ENCODE results near the gene TRIM33. TPM values are rescaled to one million over a fixed set of nuclear protein-coding genes. Genes with fewer than 3 reads are reported as not detected.

The TRIM33 gene
- total and polyA plus RNA-seq, 2 donors (not counting 1 experiment from before 2014, with no cell fraction given) = 13.7 to 61.0 TPM

DNA sequence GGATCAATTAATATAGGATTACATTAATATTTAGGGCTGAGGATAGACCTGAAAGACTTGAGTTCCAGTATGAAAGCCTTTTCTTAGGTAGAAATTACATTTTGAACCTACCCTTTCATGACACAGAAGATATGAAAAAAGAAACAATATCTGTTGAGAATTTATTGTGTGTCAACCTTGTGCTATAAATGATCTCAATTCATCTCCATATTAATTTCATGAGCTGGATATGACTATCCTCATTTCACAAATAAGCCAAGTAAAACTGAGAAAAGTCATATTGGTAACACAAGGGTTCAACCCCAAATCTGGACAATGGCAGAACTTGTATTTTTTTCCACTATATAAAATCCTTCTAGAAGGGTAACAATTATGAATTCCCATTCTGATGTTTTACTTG lies 120.0 kb downstream of the TRIM33 start:
- Histone ChIP-seq H3K27me3 (replicated peaks in 1 of 4; ENCODE audit: control extremely low read depth in 1 of 4, control insufficient read depth in 3 of 4, insufficient read depth in 4 of 4, low read length in 3 of 4) (no peaks in the 10 kb centered on the region), H3K9me3 (ENCODE audit: control extremely low read depth in 1 of 3, control insufficient read depth in 2 of 3, insufficient read depth in 1 of 3, low read length in 2 of 3) (peaks cover 0 to 8% (median 4%) of the 10 kb centered on the region in 3 donors), H3K27ac (ENCODE audit: low read length in 2 of 2) (no peak overlapping the region), H3K79me2 (ENCODE audit: control insufficient read depth, insufficient read depth, low read length) (no peaks in the 10 kb centered on the region), H3K9ac (ENCODE audit: low read length) (no peak overlapping the region), H3K4me1 (ENCODE audit: control insufficient read depth in 2 of 2, insufficient read depth in 2 of 2, low read length in 2 of 2) (no peaks in the 10 kb centered on the region), H3K4me2 (replicated peaks; ENCODE audit: low read depth, low read length, poor library complexity, severe bottlenecking) (no peak overlapping the region), H3K4me3 (ENCODE audit: control extremely low read depth in 1 of 5, extremely low read depth in 1 of 5, insufficient read depth in 1 of 5, low read depth in 2 of 5, low read length in 4 of 5) (no peak overlapping the region), H2AFZ (ENCODE audit: insufficient read depth, low read depth, low read length, poor library complexity, severe bottlenecking) (no peak overlapping the region), H3K36me3 (replicated peaks in 1 of 2; ENCODE audit: control extremely low read depth in 1 of 2, control insufficient read depth in 1 of 2, extremely low read depth in 1 of 2, insufficient read depth in 2 of 2, low read length in 1 of 2) (peaks cover 0 to 5% of the 10 kb centered on the region in 2 experiments), H4K20me1 (ENCODE audit: control insufficient read depth, insufficient read depth, low read length, poor library complexity, severe bottlenecking) (no peaks in the 10 kb centered on the region)
- H3K27me3 Mint-ChIP-seq = no peaks in the 10 kb centered on the region
- no peak overlapping the region for H3K27ac Mint-ChIP-seq
- no peaks in the 10 kb centered on the region for H3K4me1 Mint-ChIP-seq
- TF ChIP-seq EZH2 (IDR thresholded peaks at IDR 0.05; ENCODE audit: borderline replicate concordance, insufficient read depth, low read depth, low read length, poor library complexity, severe bottlenecking) = no peak
- TF ChIP-seq, protein P1, sequence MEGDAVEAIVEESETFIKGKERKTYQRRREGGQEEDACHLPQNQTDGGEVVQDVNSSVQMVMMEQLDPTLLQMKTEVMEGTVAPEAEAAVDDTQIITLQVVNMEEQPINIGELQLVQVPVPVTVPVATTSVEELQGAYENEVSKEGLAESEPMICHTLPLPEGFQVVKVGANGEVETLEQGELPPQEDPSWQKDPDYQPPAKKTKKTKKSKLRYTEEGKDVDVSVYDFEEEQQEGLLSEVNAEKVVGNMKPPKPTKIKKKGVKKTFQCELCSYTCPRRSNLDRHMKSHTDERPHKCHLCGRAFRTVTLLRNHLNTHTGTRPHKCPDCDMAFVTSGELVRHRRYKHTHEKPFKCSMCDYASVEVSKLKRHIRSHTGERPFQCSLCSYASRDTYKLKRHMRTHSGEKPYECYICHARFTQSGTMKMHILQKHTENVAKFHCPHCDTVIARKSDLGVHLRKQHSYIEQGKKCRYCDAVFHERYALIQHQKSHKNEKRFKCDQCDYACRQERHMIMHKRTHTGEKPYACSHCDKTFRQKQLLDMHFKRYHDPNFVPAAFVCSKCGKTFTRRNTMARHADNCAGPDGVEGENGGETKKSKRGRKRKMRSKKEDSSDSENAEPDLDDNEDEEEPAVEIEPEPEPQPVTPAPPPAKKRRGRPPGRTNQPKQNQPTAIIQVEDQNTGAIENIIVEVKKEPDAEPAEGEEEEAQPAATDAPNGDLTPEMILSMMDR (IDR thresholded peaks at IDR 0.05) = no peak
- DNase-seq (no peak), ATAC-seq (ENCODE audit: low read depth) (no peak)
- peaks cover 7% of the 10 kb centered on the region for H3K9me3 Mint-ChIP-seq (ENCODE audit: insufficient read depth)
- ChIA-PET POLR2A (no interaction called here), CTCF (interaction anchor here (0.6 kb wide), 1 partner anchor 316 kb away, joined by 3 read pairs; no protein-coding TSS in a partner anchor)
- intact Hi-C loops (cut with micrococcal nuclease) = no loop called here
- no peak overlapping the region for H3K4me3 Mint-ChIP-seq

DNA sequence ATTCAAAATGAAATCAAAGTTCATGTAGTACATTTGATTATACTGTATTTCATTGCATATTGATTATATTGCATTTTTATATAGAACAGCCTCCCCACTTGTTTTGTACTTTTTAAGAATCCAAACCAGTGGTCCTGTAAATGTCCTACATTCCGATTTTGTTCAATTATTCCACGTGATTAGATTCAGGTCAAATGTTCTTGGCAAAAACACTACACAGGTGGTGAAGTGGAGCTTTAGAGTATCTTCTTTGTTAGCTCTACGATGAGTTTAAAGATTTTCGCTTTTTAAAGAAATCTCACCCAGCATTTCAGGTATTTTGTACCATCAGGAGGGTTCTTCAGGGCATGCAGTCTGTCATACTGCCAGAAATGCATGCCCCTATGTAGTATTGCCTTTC lies 120.6 kb downstream of the TRIM33 start:
- Mint-ChIP-seq H3K27ac (no peak overlapping the region), H3K4me3 (no peak overlapping the region), H3K4me1 (no peaks in the 10 kb centered on the region), H3K9me3 (ENCODE audit: insufficient read depth) (peaks cover 9% of the 10 kb centered on the region), H3K27me3 (no peaks in the 10 kb centered on the region)
- peaks cover 0 to 4% of the 10 kb centered on the region in 2 experiments for H3K36me3 ChIP-seq (replicated peaks in 1 of 2; ENCODE audit: control extremely low read depth in 1 of 2, control insufficient read depth in 1 of 2, extremely low read depth in 1 of 2, insufficient read depth in 2 of 2, low read length in 1 of 2)
- WGBS (ENCODE audit: insufficient coverage) = no CpG with 5 or more reads among the region's 4 CpGs
- no peak overlapping the region for H3K4me3 ChIP-seq (ENCODE audit: control extremely low read depth in 1 of 5, extremely low read depth in 1 of 5, insufficient read depth in 1 of 5, low read depth in 2 of 5, low read length in 4 of 5)
- ATAC-seq (ENCODE audit: low read depth) (no peak), DNase-seq (no peak)
- H4K20me1 ChIP-seq (ENCODE audit: control insufficient read depth, insufficient read depth, low read length, poor library complexity, severe bottlenecking) = no peaks in the 10 kb centered on the region
- H2AFZ ChIP-seq (ENCODE audit: insufficient read depth, low read depth, low read length, poor library complexity, severe bottlenecking) = no peak overlapping the region
- H3K9me3 ChIP-seq (ENCODE audit: control extremely low read depth in 1 of 3, control insufficient read depth in 2 of 3, insufficient read depth in 1 of 3, low read length in 2 of 3) = peaks cover 0 to 12% (median 10%) of the 10 kb centered on the region in 3 donors
- no peak overlapping the region for H3K27ac ChIP-seq (ENCODE audit: low read length in 2 of 2)
- no peak overlapping the region for H3K9ac ChIP-seq (ENCODE audit: low read length)
- H3K27me3 ChIP-seq (replicated peaks in 1 of 4; ENCODE audit: control extremely low read depth in 1 of 4, control insufficient read depth in 3 of 4, insufficient read depth in 4 of 4, low read length in 3 of 4) = no peaks in the 10 kb centered on the region
- ChIA-PET POLR2A (no interaction called here), CTCF (no interaction called here)
- TF ChIP-seq, protein P1 (IDR thresholded peaks at IDR 0.05) = no peak
- TF ChIP-seq EZH2 (IDR thresholded peaks at IDR 0.05; ENCODE audit: borderline replicate concordance, insufficient read depth, low read depth, low read length, poor library complexity, severe bottlenecking) = no peak
- H3K4me1 ChIP-seq (ENCODE audit: control insufficient read depth in 2 of 2, insufficient read depth in 2 of 2, low read length in 2 of 2) = no peaks in the 10 kb centered on the region
- H3K4me2 ChIP-seq (replicated peaks; ENCODE audit: low read depth, low read length, poor library complexity, severe bottlenecking) = no peak overlapping the region
- H3K79me2 ChIP-seq (ENCODE audit: control insufficient read depth, insufficient read depth, low read length) = no peaks in the 10 kb centered on the region
- intact Hi-C loops (cut with micrococcal nuclease) = no loop called here

Data from B cell (primary cell).